ENCODE data around the gene DPF3. TPM values are rescaled to one million over a fixed set of nuclear protein-coding genes. Genes with fewer than 3 reads are reported as not detected.
A peak's percentile ranks its signal among the peaks of the same experiment; 100 is the strongest.

Gene DPF3
- total RNA-seq, 5 donors from 2014 or later (not counting 1 experiment from before 2014, with no cell fraction given), result 0.33 to 0.86 (median 0.54) TPM

DNA sequence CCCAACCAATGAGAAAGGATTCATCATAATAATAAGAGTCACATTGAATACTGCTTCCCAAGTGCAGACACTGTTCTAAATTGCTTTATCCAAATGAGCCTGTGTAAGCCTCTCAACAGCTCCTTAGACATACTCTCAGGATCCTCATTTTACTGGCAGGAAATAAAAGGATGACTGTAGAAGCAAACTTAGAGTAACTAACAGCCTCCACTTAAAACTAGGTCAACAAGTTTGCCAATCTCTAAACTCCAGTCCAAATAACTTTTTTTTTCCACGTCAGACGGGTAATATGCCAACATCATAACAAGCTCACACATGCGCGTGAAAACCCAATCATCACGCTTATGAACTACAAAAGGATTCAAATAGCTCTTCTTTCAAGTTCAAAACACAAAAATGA lies 15.3 kb upstream of the DPF3 start:
- Histone ChIP-seq H3K27ac (ENCODE audit: low read length) (no peak overlapping the region), H3K4me1 (ENCODE audit: control insufficient read depth in 1 of 2, extremely low read depth in 1 of 2, insufficient read depth in 2 of 2, low read length in 2 of 2) (no peaks in the 10 kb centered on the region), H3K27me3 (replicated peaks in 1 of 2; ENCODE audit: control insufficient read depth in 2 of 2, extremely low read depth in 1 of 2, insufficient read depth in 2 of 2, low read length in 1 of 2) (peaks cover 0 to 6% of the 10 kb centered on the region in 2 experiments), H3K9me3 (no peaks in the 10 kb centered on the region), H3K4me3 (ENCODE audit: control insufficient read depth in 1 of 2, extremely low read depth in 1 of 2, low read length in 1 of 2) (no peak overlapping the region), H3K36me3 (ENCODE audit: control insufficient read depth in 2 of 2, extremely low read depth in 1 of 2, insufficient read depth in 1 of 2, low read length in 1 of 2) (no peaks in the 10 kb centered on the region)
- POLR2A ChIA-PET, result no interaction called here
- Mint-ChIP-seq H3K4me3 (no peak overlapping the region), H3K4me1 (peaks cover 0 to 6% (median 2%) of the 10 kb centered on the region in 3 donors), H3K27ac (no peak overlapping the region), H3K9me3 (no peaks in the 10 kb centered on the region), H3K36me3 (no peaks in the 10 kb centered on the region), H3K27me3 (peaks cover 10 to 15% of the 10 kb centered on the region in 2 donors)
- WGBS (ENCODE audit: insufficient coverage), result 56% methylated on average over 5 of the region's 5 CpGs
- no peak for ATAC-seq (replicated peaks in 1 of 4)
- CTCF ChIA-PET, result interaction anchor here (0.5 to 0.9 kb wide), 4 partner anchors 40 to 311 kb away, joined by 3 to 6 read pairs (median 5); no protein-coding TSS in a partner anchor
- no peak for DNase-seq

DNA sequence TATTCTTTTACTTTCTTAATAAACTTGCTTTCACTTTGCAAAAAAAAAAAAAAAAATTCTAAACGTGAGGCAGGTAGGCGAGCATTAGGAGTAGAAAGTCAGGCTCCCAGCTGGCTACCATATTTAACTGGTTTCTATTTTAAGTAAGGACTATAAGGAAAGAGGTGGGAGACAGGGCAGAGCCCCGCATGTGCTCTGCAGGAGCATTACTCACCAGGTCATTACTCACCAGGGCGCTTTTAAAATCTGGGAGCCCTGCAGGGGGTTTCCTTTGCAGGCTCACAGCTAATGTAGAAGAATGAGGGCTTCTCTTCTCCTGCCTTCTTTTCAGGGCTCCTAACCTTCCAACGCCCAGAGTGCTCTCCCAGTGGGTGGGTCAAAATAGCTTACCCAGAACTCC lies 14.0 kb upstream of the DPF3 start:
- no peaks in the 10 kb centered on the region for H3K36me3 ChIP-seq (ENCODE audit: control insufficient read depth in 2 of 2, extremely low read depth in 1 of 2, insufficient read depth in 1 of 2, low read length in 1 of 2)
- ChIA-PET CTCF (interaction anchor here (1.2 to 1.3 kb wide), 2 partner anchors 391 to 392 kb away, joined by 3 to 5 read pairs; no protein-coding TSS in a partner anchor), POLR2A (no interaction called here)
- H3K4me1 Mint-ChIP-seq, result peaks cover 0 to 6% (median 2%) of the 10 kb centered on the region in 3 donors
- peaks cover 0 to 6% of the 10 kb centered on the region in 2 experiments for H3K27me3 ChIP-seq (replicated peaks in 1 of 2; ENCODE audit: control insufficient read depth in 2 of 2, extremely low read depth in 1 of 2, insufficient read depth in 2 of 2, low read length in 1 of 2)
- no peaks in the 10 kb centered on the region for H3K36me3 Mint-ChIP-seq
- H3K4me1 ChIP-seq (ENCODE audit: control insufficient read depth in 1 of 2, extremely low read depth in 1 of 2, insufficient read depth in 2 of 2, low read length in 2 of 2), result no peaks in the 10 kb centered on the region
- H3K27ac ChIP-seq (ENCODE audit: low read length), result no peak overlapping the region
- H3K9me3 ChIP-seq, result no peaks in the 10 kb centered on the region
- DNase-seq (no peak), ATAC-seq (replicated peaks in 1 of 4) (no peak)
- no peaks in the 10 kb centered on the region for H3K9me3 Mint-ChIP-seq
- no peak overlapping the region for H3K27ac Mint-ChIP-seq
- no peak overlapping the region for H3K4me3 Mint-ChIP-seq
- WGBS (ENCODE audit: insufficient coverage), result no CpG with 5 or more reads among the region's 5 CpGs
- no peak overlapping the region for H3K4me3 ChIP-seq (ENCODE audit: control insufficient read depth in 1 of 2, extremely low read depth in 1 of 2, low read length in 1 of 2)
- peaks cover 7 to 12% of the 10 kb centered on the region in 2 donors for H3K27me3 Mint-ChIP-seq

DNA sequence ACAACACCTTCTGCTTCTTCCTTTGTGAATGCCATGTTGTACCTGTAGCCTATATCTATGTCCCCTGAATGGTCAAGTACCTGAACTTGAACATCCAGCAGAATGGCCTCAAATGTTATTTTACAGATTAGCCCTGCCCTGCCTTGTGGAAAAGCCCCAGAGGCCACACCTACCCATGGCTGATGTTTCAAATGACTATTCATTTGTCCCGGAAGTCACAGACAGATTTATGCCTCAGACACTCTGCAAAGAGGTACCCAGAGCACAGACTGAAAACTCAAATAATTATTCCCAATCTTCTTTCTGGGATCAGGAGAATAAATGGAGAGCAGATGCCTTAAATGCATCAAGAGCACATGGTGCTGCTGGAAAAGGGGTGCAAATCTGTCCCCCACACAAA lies 13.0 kb upstream of the DPF3 start:
- Mint-ChIP-seq H3K4me1 (peaks cover 0 to 6% (median 2%) of the 10 kb centered on the region in 3 donors), H3K27me3 (peaks cover 7 to 11% of the 10 kb centered on the region in 2 donors), H3K9me3 (no peaks in the 10 kb centered on the region), H3K27ac (no peak overlapping the region), H3K4me3 (no peak overlapping the region), H3K36me3 (no peaks in the 10 kb centered on the region)
- CTCF ChIA-PET, result interaction anchor here in 1 of 2 donors (1.3 kb wide), 1 partner anchor 391 kb away, joined by 3 read pairs; no protein-coding TSS in a partner anchor
- H3K27ac ChIP-seq (ENCODE audit: low read length), result no peak overlapping the region
- peaks cover 0 to 6% of the 10 kb centered on the region in 2 experiments for H3K27me3 ChIP-seq (replicated peaks in 1 of 2; ENCODE audit: control insufficient read depth in 2 of 2, extremely low read depth in 1 of 2, insufficient read depth in 2 of 2, low read length in 1 of 2)
- no peaks in the 10 kb centered on the region for H3K4me1 ChIP-seq (ENCODE audit: control insufficient read depth in 1 of 2, extremely low read depth in 1 of 2, insufficient read depth in 2 of 2, low read length in 2 of 2)
- H3K4me3 ChIP-seq (ENCODE audit: control insufficient read depth in 1 of 2, extremely low read depth in 1 of 2, low read length in 1 of 2), result no peak overlapping the region
- DNase-seq (no peak), ATAC-seq (replicated peaks in 1 of 4) (no peak)
- POLR2A ChIA-PET, result no interaction called here
- no peaks in the 10 kb centered on the region for H3K9me3 ChIP-seq
- 33% methylated on average over 1 of the region's 1 CpG for WGBS (ENCODE audit: insufficient coverage)
- no peaks in the 10 kb centered on the region for H3K36me3 ChIP-seq (ENCODE audit: control insufficient read depth in 2 of 2, extremely low read depth in 1 of 2, insufficient read depth in 1 of 2, low read length in 1 of 2)

DNA sequence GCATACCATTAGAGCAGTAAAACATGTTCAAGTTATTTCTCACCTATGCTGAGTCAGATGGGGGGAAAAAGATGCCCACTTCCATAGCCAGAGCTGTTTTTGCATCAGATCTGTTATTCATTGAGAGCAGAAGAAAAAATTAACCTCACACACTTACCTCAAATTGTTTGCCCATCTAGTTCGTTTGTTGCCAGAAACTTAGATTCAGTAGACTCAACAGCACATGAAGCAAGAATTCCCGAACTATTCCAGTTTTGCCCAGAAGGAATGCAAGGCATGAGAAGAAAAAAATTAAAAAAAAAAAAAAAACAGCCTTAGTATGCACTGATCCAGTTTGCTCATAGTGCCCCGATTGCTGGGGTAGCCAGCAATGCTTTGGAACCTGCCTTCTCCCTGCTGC lies 12.4 kb upstream of the DPF3 start:
- no peaks in the 10 kb centered on the region for H3K4me1 ChIP-seq (ENCODE audit: control insufficient read depth in 1 of 2, extremely low read depth in 1 of 2, insufficient read depth in 2 of 2, low read length in 2 of 2)
- CTCF ChIA-PET, result interaction anchor here (0.9 to 4.7 kb wide), 4 partner anchors 43 to 391 kb away, joined by 3 to 71 read pairs (median 26); no protein-coding TSS in a partner anchor
- POLR2A ChIA-PET, result no interaction called here
- H3K27ac Mint-ChIP-seq, result no peak overlapping the region
- H3K9me3 ChIP-seq, result no peaks in the 10 kb centered on the region
- peaks cover 7 to 11% of the 10 kb centered on the region in 2 donors for H3K27me3 Mint-ChIP-seq
- H3K9me3 Mint-ChIP-seq, result no peaks in the 10 kb centered on the region
- no peak overlapping the region for H3K27ac ChIP-seq (ENCODE audit: low read length)
- H3K27me3 ChIP-seq (replicated peaks in 1 of 2; ENCODE audit: control insufficient read depth in 2 of 2, extremely low read depth in 1 of 2, insufficient read depth in 2 of 2, low read length in 1 of 2), result peaks cover 0 to 10% of the 10 kb centered on the region in 2 experiments
- no peak overlapping the region for H3K4me3 Mint-ChIP-seq
- H3K36me3 ChIP-seq (ENCODE audit: control insufficient read depth in 2 of 2, extremely low read depth in 1 of 2, insufficient read depth in 1 of 2, low read length in 1 of 2), result no peaks in the 10 kb centered on the region
- 36% methylated on average over 1 of the region's 3 CpGs for WGBS (ENCODE audit: insufficient coverage)
- H3K36me3 Mint-ChIP-seq, result no peaks in the 10 kb centered on the region
- peaks cover 0 to 6% (median 2%) of the 10 kb centered on the region in 3 donors for H3K4me1 Mint-ChIP-seq
- ATAC-seq (replicated peaks in 1 of 4) (no peak), DNase-seq (no peak)
- H3K4me3 ChIP-seq (ENCODE audit: control insufficient read depth in 1 of 2, extremely low read depth in 1 of 2, low read length in 1 of 2), result no peak overlapping the region

DNA sequence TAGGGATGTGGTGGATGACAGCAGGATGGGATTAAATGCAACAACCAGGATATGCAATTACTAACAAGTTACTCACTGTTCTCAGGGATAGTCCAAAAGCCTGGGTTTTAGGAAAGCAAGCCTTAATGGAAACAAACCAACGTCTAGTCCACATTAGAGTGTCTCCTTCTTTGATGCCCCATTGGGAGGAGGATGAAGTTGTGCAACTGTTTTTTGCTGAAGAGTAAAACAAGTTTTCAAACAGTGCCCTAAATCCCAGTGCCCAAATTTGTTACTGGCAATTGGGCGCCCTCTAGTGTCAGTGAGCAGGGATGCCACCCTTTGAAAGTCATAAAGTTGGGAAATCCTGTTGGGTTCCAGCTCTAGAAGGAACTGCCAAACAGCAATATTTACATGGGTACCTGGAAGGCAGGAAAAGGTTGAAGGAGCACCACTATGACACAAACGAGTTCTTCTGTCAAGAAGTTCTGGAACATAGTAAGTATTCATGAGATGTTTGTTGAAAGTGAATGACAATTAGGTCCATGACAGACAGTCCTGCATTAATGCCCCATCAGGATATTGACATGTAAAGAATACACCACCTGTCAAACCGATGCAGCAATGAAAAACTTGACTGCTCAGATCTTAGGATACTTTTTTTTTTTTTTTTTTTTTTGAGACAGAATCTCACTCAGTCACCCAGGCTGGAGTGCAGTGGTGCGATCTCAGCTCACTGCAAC lies 11.1 kb upstream of the DPF3 start:
- no peaks in the 10 kb centered on the region for H3K36me3 Mint-ChIP-seq
- no peak overlapping the region for H3K27ac ChIP-seq (ENCODE audit: low read length)
- H3K9me3 Mint-ChIP-seq, result no peaks in the 10 kb centered on the region
- CTCF ChIA-PET, result interaction anchor here (0.7 to 4.7 kb wide), 7 partner anchors 11 to 428 kb away, joined by 3 to 71 read pairs (median 4); partner anchors contain the start of gene DPF3 (in 1 of the 2)
- H3K4me1 Mint-ChIP-seq, result peaks cover 0 to 6% (median 2%) of the 10 kb centered on the region in 3 donors
- peaks cover 0 to 13% of the 10 kb centered on the region in 2 experiments for H3K27me3 ChIP-seq (replicated peaks in 1 of 2; ENCODE audit: control insufficient read depth in 2 of 2, extremely low read depth in 1 of 2, insufficient read depth in 2 of 2, low read length in 1 of 2)
- POLR2A ChIA-PET, result no interaction called here
- peaks cover 10 to 11% of the 10 kb centered on the region in 2 donors for H3K27me3 Mint-ChIP-seq
- no peak overlapping the region for H3K4me3 Mint-ChIP-seq
- DNase-seq (peak in 33 of 35 experiments; percentile 30 to 82 (median 52)), ATAC-seq (replicated peaks in 1 of 4) (peak; percentile 68 to 88 (median 74))
- 7% methylated on average over 3 of the region's 5 CpGs for WGBS (ENCODE audit: insufficient coverage)
- no peaks in the 10 kb centered on the region for H3K9me3 ChIP-seq
- no peak overlapping the region for H3K4me3 ChIP-seq (ENCODE audit: control insufficient read depth in 1 of 2, extremely low read depth in 1 of 2, low read length in 1 of 2)
- no peaks in the 10 kb centered on the region for H3K4me1 ChIP-seq (ENCODE audit: control insufficient read depth in 1 of 2, extremely low read depth in 1 of 2, insufficient read depth in 2 of 2, low read length in 2 of 2)
- H3K36me3 ChIP-seq (ENCODE audit: control insufficient read depth in 2 of 2, extremely low read depth in 1 of 2, insufficient read depth in 1 of 2, low read length in 1 of 2), result no peaks in the 10 kb centered on the region
- no peak overlapping the region for H3K27ac Mint-ChIP-seq

DNA sequence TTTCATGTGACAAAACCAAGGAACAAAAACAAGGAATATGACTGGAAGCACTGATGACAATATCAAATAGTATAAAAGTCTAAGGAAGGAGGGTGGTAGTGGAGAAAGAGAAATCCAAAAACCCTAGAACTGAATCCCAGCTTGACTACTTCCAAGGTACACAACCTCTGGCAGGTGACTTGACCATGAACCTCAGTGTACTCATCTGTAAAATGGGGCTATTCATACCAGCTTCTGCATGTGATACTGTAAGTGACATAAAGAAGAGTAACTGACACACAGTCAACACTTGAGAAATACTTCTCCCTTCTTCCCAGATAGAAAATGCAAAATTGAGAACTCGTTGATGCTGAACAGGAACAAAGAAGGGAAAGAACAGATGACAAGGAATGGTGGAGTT lies 10.3 kb upstream of the DPF3 start:
- POLR2A ChIA-PET, result no interaction called here

More for the DNA sequence above, 10.3 kb upstream of the DPF3 start:
- CTCF ChIA-PET, result interaction anchor here (0.5 to 4.7 kb wide), 9 partner anchors 10 to 1310 kb away, joined by 3 to 71 read pairs (median 6); partner anchors contain the start of gene DPF3 (in 1 of the 2)
- Mint-ChIP-seq H3K36me3 (no peaks in the 10 kb centered on the region), H3K4me3 (no peak overlapping the region), H3K9me3 (no peaks in the 10 kb centered on the region), H3K27ac (no peak overlapping the region), H3K4me1 (peaks cover 0 to 6% (median 2%) of the 10 kb centered on the region in 3 donors), H3K27me3 (peaks cover 12 to 14% of the 10 kb centered on the region in 2 donors)
- H3K27me3 ChIP-seq (replicated peaks in 1 of 2; ENCODE audit: control insufficient read depth in 2 of 2, extremely low read depth in 1 of 2, insufficient read depth in 2 of 2, low read length in 1 of 2), result peaks cover 0 to 14% of the 10 kb centered on the region in 2 experiments
- DNase-seq (no peak), ATAC-seq (replicated peaks in 1 of 4) (no peak)
- H3K9me3 ChIP-seq, result no peaks in the 10 kb centered on the region
- no peaks in the 10 kb centered on the region for H3K36me3 ChIP-seq (ENCODE audit: control insufficient read depth in 2 of 2, extremely low read depth in 1 of 2, insufficient read depth in 1 of 2, low read length in 1 of 2)
- H3K27ac ChIP-seq (ENCODE audit: low read length), result no peak overlapping the region
- WGBS (ENCODE audit: insufficient coverage), result no CpG with 5 or more reads among the region's 1 CpG
- H3K4me3 ChIP-seq (ENCODE audit: control insufficient read depth in 1 of 2, extremely low read depth in 1 of 2, low read length in 1 of 2), result no peak overlapping the region
- no peaks in the 10 kb centered on the region for H3K4me1 ChIP-seq (ENCODE audit: control insufficient read depth in 1 of 2, extremely low read depth in 1 of 2, insufficient read depth in 2 of 2, low read length in 2 of 2)

Data from T-cell (primary cell).